HG02642 (cell line): ENCODE results near the gene MRPL37.
"Not testable (repeated sequence)": the region's sequence is repeated elsewhere in the genome, so short reads cannot be mapped to it uniquely, and the experiment has no call there.

ENCODE experiments used
- ATAC-seq: cut with Tn5 transposase; IDR thresholded peaks from one replicate; pipeline ENCODE4 v1.9.1; 2021; ENCODE audit warnings: mild to moderate bottlenecking; ENCODE audit not compliant: unreplicated experiment, poor library complexity

MRPL37 gene

DNA sequence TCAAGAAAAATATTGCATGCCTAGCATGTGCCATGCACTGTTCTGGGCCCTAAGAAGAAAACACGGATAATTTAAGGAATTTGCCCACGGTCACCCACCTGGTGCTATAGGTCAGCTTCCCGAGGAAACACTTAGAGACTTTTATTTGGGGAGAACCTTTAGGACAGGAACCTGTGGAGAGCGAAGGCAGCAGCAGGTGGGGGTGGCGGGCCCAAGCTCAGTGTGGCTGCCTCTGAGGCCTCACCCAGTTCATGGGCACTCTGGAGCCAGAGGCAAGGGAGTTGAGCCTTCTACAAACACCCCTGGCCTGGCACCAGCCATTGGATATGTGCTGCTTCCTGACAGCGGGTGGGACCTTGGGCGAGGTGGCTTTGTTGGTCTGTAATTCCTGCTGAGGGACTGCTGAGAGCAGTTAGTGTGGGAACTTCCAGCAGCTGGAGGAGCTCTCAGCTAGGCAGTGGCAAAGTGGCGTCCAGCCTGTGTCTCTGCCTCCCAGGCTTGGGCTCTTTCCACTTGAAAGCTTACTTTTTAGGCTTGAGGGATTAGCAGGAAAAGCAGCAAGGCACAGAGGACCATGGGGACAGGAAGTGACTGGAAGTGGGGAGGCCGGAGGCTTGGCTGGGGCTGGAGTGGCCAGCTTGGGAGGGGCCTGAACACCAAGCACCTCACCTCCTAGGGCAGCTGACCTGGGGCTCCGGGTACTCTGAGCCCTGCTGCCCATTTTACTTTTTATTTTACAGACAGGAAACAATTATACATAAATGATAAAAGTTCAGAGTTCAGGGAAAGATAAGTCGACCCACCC, 19.1 kb downstream of the MRPL37 start:
- no peak for ATAC-seq

DNA sequence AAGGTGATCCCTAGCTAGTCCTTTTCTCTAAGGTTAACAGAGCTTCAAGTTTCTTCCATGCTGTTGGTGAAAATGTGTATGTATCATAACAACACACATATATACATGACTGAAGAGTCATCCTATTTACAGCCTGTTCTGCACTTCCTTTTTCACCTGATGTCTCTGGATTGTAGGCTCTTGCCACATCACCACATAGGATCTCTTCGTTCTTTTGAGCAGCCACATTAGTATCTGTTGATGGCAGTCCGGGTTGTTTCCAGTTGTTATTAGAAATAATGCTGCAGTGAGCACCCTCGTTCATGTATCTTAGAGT, 19.7 kb downstream of the MRPL37 start:
- ATAC-seq, result no peak

DNA sequence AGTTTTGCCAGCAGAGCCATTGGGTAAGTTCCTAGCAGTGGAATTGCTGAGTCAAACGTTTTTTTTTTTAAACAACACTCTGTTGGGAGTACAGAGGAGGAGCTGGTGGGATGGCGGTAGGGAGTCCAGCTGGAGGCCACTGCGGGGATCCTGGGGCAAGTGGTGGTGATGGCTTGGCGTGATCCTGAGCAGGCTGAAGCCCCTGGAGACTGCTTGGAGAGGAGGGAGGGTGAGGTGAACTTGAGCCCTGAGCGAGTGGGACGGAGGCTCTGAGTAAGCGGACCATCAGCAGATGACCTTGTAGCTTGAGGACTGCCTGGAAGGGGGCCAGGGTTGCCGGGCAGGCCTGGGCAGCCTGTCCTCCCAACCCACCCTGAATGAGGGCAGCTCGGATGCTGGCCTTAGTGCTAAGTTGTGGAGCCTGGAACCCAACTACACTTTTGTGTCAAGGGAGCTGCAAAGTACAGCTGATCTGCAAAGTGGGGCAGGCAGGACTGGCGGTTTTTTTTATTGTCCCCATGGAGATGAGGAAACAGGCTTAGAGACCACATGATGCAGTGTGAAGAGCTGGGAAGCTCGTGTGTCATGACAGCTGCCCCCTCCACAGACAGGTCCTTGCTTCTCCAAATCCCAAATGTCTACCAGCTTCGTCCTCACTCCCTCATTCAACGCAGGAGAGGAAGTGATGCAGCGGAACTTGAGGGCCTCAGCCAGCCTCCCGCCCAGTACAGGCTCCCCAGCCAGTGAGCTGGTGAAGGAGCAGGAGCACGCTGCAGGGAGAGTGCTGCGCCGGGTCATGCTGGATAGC, 20.2 kb downstream of the MRPL37 start:
- no peak for ATAC-seq

DNA sequence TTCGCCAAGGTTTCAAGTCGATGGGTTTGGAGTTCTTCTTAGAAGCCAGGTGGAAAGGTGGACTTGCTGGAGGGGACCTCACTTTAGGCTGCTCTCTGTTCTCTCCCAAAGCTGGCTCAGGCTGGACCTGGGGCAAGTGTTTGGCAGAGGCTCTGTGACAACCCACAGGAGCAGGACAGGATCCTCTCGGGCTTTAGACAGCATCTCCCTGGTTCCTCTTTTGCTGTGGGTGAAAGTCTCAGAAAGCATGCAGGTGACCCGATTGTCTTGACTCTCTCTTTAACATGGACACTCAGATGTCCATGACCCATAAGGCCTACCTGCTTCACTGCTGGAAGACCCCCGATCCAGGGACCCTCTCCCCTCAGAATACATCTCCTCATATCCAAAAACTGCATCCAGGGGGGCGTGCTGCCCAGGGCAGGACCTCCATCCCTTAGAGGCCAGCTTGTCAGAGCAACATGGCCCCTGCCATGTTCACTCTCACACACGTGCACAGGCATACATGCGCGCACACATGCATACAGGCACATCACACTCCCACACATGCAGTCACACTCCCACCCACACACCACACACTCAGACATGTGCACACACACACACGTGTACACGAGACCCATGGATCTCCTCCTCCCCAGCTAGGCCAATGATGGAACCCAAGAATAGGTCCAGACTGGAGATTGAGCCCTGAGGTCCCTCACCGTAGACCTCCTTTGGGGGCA, 21.3 kb downstream of the MRPL37 start:
- ATAC-seq, result no peak

DNA sequence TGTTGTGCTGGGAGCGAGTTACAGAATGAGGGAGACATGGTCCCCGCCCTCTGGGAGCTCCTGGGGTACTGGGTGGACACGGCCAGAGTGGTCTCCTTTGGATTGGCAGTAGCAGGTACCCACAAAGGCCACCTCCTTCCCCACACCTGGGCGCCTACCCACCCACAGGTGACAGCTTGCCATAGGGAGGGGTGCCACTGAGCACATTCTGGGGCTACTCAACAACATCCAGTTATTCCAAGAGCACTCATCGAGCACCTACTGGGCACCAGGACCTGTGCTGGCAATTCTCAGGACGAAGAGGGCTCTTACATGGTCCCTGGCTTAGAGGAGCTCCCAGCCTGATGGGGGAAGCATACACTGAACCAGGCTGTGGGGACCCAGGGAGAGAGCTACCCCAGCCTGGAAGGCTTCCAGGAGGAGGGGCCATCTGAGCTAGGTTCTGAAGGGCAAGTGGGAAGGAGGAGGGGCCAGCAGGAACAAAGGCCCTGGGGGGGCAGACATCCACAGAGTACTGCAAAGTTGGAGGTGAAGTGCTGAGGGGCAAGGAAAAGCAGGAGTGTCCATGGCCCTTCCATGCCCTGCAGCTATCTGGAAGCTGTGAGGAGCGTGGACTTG, 22.0 kb downstream of the MRPL37 start:
- no peak for ATAC-seq

DNA sequence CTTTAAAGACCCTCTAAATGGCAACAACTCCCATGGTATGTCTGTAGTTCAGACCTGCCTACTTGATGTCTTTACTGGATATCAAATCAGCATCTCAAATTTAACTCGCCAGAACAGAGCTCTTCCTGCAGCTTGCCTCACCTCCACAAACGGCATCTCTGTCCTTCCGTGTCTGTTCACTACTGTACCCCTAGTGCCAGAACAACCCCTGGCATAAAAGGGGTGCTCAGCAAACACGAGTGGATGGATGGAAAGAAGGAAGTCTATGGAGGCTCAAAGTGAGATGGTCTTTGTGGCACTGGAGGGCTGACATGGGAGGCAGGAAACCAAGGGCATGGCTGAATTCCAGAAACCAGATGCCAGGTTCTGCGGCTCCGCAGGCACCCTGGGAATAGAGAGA, 22.7 kb downstream of the MRPL37 start:
- no peak for ATAC-seq

DNA sequence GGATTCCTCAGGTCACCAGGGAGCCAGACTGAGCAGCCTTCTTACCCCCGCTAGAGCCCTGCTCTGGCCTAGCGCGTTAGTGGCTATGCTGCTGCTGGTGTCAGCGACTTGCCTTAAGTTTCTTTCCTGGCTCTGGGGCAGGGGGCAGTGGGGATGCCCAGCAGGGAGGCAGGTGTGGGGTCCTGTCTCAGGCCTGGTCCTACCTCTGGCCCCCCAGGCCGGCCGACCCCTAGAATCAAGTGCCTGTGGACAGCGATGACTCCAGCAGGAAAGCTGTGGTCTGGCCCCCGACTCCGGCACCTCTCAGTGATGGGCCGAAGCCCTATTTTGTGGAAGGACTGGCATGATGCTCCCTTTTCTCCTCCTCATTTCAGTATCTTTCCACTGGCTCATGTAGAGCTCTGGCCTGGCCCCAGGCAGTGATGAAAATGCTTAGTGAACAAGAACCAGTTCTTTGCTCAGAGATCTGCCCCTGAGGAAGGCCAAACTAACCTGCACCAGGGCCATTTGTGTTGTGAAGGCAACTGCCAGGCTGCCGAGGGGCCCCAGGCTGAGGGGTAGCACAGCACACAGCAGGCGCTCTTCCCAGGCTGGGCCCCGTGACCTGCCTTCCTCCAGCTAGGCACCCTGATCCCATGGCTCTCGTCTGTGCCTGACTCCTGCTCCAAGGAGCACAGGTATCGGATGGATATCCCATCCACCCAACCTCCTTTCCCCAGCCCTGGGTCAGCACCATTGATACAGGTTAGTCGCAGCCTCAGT, 23.7 kb downstream of the MRPL37 start:
- no peak for ATAC-seq

DNA sequence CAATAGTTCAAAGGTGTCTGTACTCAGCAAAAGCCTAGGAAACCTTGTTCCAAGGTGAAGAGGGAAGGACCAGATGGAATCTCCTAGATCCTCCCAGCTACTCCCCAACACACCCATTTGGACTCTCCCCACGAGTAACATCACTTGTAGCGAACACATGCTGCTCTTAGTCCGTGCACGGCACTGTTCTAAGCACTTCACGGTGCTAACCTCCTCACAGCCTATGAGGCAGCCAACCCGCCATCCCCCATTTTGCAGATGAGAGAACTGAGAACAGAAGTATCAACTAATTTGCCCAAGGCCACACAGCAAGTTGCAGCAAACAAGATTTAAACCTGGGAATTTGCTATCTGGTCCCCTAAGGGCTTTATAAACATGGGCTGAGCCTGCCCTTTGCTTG, 24.3 kb downstream of the MRPL37 start:
- no peak for ATAC-seq

DNA sequence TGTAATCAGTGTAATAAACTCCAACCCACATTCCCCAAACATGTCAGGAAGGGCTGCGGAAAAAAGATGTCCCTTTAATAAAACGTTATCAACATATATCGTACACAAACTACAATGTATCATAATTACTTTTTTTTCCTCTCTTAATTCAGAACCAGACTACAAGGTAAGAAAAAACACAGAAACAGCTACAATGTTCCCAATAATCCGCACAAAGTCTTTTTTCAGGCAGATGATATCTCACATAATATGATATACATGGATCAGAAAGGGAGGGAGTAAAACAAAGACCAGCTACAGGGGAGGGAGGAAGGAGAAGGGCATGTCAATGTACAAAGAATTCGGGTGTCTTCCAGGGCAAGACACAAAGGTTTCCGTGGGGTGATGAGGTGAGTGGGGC, 25.4 kb downstream of the MRPL37 start:
- no peak for ATAC-seq

DNA sequence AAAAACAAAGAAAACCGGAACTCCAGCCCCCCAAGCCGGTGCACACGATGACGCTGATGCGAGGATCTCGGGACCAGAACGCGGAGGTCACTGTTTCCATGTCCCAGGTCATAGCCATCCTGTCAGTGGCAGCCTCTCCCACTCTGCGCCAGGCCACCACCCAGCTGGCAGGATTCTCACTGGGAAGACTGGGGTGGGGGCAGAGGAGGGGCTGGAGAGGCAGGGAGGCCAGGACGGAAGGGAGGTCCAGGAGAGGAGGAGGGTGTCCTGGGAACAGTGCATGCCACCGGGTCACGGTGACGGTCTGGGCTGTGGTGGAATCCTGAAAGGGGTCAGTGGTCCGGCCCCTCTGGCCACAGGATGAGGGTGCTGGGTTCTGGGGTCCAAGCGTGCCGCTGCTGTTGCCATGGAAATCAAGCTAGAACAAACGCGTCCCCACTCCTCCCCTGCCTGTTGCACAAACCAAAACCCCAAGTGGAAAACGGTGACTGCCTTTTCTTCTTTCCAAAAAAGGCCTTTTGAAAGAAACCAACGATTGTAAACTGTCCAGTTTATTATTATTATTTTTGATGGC, 26.1 kb downstream of the MRPL37 start:
- no peak for ATAC-seq

DNA sequence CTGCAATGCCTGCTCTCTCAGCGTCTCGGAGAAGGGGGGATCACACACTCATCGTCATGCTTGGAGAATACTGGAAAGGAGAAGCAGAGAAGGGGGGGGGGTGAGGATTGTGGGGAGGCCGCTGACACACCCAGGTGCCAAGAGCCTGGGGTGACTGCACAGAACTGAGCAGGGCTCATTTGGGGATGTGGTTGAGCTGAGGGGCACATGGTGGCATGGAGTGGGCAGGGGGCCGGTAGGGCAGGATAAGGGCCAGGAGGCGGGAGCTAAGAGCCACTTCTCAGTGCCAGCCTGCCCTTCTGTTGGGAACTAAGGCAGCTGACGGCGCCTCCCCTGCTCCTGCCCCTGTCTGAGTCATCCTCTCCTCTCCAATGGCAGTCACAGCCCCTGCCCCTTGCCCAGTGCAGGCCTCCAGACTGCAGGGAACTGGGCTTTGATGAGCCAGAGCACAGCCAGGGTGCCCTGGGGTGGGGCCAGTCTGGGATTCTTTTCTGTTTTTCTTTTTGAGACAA, 27.2 kb downstream of the MRPL37 start:
- ATAC-seq, result no peak

DNA sequence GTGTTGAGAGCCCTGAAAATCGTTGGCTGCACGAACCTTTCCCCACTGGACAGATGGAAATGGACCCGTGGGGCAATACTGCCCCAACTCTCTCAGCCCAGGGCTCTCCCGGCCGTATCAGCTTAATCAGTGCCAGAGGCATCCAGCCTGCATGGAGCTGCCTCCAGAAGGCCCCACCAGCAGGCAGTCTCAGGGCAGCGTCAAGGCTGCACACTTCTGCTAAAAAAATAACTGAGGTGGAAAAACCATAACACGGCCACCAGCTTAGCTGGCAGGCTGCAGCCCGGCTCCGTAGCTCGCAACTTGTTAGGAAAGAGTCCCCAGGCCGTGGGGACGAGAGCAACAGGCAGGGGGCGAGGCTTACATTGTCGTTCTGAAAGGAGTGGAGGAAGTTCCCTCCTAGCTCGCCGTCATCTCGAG, 27.9 kb downstream of the MRPL37 start:
- no peak for ATAC-seq

DNA sequence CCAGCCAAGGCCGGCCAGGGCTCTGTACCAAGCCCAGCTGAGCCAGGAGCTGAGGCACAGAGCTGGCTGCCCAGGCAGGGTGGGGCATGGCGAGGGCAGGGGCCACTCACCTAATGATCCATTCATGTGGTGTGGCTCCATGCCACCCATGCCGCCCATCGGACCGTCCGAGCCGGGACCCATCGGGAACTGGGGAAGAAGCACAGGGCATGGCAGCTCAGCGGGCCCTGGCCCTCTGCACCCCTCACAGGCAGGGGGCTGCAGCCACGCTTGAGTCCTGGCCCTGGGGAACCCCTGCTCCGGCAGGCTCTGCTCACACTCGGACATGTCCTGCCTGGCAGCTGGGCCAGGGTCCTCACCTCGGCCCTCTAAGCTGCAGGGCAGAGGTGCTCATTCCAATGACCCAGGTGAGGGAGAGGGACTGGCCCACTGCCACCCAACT, 28.7 kb downstream of the MRPL37 start:
- no peak for ATAC-seq

DNA sequence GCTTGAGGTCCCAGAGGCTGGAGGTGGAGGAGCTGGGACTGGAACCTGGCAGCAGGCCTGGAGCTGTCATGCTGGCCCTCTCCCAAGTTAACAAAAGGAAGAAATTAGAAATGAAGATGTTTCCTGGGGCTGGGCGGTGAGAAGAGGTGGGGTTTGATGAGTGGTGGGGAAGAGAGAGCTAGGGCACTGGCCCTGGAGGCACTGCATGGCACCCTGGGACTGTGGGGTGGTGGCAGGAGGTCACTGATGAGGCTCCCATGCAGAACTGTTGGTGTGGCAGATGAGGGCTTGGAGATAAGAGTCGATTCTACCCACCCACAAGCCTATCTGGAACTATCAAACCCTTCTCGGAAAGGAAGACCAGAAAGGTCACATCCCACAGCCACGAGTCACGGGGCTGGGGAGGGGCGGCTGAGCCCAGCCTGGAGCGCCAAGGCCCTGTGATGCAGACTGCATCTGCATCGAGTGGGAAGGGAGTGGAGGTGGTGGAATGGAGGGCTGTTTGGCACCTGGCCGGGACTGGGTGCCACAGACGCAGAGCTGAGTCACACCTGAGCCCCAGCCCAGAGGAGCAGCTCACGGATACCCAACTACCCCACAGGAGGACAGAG, 29.4 kb downstream of the MRPL37 start:
- no peak for ATAC-seq

DNA sequence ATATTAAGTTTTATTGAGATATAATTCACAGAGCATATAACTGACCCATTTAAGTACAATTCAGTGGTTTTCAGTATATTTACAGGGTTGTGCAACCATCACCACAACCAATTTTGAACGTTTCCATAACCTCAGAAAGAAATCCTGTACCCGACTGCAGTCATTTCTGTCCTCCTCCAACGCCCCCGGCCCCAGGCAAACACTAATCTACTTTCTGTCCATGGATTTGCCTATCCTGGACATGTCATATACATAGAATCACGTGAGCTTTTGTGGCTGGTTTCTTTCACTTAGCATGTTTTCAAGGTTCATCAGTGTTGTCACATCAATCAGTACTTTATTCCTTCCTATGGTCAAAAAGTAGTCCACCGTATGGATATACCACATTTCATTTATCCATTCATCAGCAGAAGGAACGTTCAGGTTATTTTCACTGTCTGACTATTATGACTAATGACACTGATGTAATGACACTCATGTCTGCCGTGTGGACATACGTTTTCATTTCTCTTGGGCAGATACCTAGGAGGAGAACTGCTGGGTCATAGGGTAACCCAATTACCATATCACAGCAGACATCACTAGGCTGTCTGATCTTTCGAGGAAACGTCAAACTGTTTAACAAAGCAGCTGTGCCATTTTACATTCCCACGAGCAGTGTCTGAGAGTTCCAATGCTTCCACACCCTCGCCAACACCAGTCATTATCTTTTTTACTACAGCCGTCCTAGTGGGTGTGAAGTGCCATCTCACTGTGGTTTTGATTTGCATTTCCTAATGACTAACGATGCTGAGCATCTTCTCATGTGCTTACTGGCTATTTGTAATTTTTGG, 30.8 kb downstream of the MRPL37 start:
- ATAC-seq, result no peak

DNA sequence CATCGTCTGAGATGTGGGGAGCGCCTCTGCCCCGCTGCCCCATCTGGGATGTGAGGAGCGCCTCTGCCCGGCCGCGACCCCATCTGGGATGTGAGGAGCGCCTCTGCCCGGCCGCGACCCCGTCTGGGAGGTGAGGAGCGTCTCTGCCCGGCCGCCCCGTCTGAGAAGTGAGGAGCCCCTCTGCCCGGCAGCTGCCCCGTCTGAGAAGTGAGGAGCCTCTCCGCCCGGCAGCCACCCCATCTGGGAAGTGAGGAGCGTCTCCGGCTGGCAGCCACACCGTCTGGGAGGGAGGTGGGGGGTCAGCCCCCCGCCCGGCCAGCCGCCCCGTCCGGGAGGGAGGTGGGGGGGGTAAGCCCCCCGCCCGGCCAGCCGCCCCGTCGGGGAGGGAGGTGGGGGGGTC, 33.2 kb downstream of the MRPL37 start:
- ATAC-seq, result not testable (repeated sequence)

DNA sequence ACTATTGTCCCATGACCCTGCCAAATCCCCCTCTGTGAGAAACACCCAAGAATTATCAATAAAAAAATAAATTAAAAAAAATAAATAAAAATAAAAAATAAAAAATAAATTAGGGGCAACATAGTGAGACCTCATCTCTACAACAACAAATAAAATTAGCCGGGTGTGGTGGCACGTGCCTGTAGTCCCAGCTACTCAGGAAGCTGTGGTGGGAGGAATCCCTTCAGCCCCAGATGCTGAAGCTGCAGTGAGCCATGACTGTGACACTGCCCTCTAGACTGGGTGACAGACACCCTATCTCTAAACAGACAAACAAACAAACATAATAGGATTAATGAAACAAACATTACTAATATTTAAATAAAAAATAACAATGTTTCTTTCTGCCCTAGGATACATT, 34.3 kb downstream of the MRPL37 start:
- no peak for ATAC-seq

DNA sequence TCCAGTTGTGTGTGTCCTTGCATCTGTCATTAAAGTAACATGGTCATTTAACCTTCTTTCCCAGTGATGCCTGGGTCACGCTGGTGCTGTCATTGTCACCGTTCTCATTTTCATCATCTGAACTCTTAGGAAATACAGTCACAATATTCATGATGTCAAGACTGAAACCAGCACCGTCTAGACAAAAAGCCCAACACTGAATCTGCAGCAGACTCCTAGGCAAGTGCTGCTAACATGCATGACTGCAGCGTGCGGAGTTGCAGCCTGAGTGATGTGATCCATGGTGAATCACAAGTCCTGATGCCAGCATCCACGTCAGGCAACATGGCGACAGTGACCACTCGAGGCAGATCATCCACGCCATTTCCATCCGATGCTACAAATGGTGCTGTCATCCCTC, 37.6 kb downstream of the MRPL37 start:
- ATAC-seq, result no peak
